GM12891 (cell line): ENCODE results near the gene AUH.

Source experiments
- DNase-seq: peaks from one replicate; pipeline ENCODE4 v3.0.0; 2011; ENCODE audit warnings: low spot score; ENCODE audit not compliant: insufficient read length
- FAIRE-seq: peaks from 2 replicates; lab custom pipeline; 2011; peaks lifted over from hg19 to GRCh38; lab: Jason Lieb, UNC
- PAX5 ChIP-seq: IDR thresholded peaks from 2 replicates; pipeline ENCODE4 v1.6.1; 2011; ENCODE audit warnings: low read length, moderate library complexity, mild to moderate bottlenecking; ENCODE audit not compliant: insufficient read depth, severe bottlenecking
- POLR2A ChIP-seq: IDR thresholded peaks from 2 replicates; pipeline ENCODE4 v1.6.1; 2011; ENCODE audit warnings: low read depth, low read length, control low read depth
- POLR2AphosphoS5 ChIP-seq: IDR thresholded peaks from 2 replicates; pipeline ENCODE4 v1.6.1; 2011; ENCODE audit warnings: low read depth, low read length, control low read depth
- POU2F2 ChIP-seq: IDR thresholded peaks from 2 replicates; pipeline ENCODE4 v1.6.1; 2011; ENCODE audit warnings: low read depth, mild to moderate bottlenecking, control low read depth, low read length, moderate library complexity
- SPI1 ChIP-seq: IDR thresholded peaks from 2 replicates; pipeline ENCODE4 v1.6.1; 2011; ENCODE audit warnings: low read depth, low read length, control low read depth
- TAF1 ChIP-seq: IDR thresholded peaks from 2 replicates; pipeline ENCODE4 v1.6.1; 2011; ENCODE audit warnings: low read depth, low read length, control low read depth

Gene AUH

DNA sequence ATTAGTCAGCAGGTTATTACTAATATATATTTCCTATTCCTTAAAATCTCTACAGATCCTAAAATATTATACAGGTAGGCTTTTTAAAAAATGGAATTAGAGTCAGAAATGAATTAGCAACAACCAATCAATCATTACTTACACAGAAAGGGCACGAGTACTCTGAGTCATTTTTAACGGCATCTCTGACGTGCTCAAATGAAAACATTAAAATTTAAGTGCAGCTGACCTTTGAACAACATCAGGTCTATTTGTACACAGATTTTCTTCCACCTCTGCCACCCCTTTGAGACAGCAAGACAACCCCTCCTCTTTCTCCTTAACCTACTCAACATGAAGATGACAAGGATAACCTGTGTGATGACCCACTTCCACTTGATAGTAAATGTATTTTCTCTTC, 19.1 kb downstream of the AUH start:
- DNase-seq (no peak), FAIRE-seq (no peak)
- TF ChIP-seq TAF1 = no peak
- no peak for TF ChIP-seq POLR2A
- no peak for TF ChIP-seq POU2F2
- no peak for TF ChIP-seq POLR2AphosphoS5
- TF ChIP-seq PAX5 = no peak
- TF ChIP-seq SPI1 = no peak

DNA sequence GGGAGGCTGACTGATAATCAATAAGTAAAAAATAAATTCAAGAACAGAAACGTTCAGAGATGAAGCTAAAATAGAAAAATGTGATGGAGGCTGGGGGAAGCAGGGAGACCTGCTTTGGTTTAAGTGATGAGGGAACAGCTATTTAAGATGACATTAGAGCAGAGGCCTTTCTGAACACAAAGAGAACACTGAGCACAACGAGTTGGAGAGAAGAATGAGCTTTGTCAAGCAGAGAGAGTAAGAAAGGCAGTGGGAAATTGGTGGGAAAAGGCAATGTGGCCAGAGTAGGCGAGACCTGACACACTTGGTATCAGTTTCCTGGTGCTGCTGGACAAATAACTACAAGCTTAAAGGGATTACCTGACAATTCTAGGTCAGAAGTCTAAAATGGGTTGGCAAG, 20.0 kb downstream of the AUH start:
- TF ChIP-seq POLR2A = no peak
- no peak for TF ChIP-seq TAF1
- no peak for TF ChIP-seq POLR2AphosphoS5
- TF ChIP-seq POU2F2 = no peak
- no peak for TF ChIP-seq SPI1
- TF ChIP-seq PAX5 = no peak
- FAIRE-seq = no peak
- no peak for DNase-seq

DNA sequence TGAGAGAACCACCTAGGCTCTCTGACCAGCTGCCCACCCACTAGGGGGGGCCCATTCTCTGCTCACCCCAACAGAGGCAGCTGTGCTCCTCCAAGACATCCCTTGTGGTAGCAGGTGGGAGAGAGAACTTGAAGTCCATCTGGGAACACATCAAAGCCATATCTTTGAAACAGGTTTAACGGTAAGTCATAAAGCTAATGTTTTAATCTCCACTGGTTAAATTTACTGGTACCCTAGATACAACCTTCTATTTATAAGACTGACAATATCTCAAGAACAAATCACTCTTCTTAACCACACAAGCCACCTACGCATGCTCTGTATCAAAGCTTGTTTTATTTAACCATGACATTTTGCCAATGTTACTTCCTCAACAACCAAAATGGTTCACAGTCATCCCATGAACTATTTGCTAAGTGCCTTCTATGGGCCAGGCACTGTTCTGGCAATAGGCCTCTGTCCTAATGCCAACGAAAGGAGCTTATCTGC, 20.4 kb downstream of the AUH start:
- FAIRE-seq (no peak), DNase-seq (no peak)
- TF ChIP-seq POLR2AphosphoS5 = no peak

DNA sequence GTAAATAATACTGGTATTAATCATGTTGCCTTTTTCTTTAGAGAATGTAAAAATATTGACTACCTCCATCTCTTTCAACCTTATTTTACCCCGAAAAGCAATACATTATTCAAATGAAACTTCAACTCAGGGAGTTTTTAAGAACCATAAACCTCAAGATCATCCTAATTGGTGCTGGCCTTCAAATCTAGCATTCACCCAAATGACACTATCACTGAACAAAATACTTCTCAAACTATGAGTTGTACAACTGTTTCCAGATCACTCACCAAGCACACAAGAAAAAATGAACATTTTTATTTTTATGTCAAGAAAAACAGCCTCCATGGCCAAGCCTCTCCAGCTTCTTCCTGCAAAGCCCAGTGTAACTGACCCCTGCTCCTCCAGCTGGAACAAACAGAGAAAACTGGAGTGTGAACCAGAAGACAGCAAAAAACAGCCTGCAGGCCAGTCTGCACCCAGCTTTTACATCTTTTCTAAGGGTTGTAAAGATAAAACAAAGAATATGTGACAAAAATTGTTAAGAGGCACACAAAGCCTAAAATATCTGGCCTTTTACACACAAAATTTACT, 21.2 kb downstream of the AUH start:
- TF ChIP-seq SPI1 (no peak), TAF1 (no peak), PAX5 (no peak), POLR2A (no peak), POLR2AphosphoS5 (no peak), POU2F2 (no peak)
- DNase-seq = no peak
- no peak for FAIRE-seq

DNA sequence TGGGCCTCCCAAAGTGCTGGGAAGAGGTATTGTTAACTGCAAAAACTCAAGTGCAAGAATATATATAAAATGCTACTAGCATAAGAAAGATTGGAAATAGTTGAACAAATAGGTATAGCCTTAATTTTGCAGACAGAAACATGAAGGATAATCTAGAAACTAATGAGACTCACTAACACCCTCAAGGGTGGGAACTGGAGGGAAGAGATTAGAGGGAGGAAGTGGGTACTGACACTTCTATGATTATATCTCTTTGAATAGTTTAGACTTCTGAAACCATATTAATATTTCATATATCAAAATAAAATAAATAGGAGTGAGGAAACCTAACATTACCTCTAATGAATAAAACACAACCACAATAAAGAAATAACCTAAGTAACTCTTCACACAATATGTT, 23.0 kb downstream of the AUH start:
- no peak for TF ChIP-seq POLR2AphosphoS5
- TF ChIP-seq POU2F2 = no peak
- TF ChIP-seq POLR2A = no peak
- TF ChIP-seq TAF1 = no peak
- no peak for TF ChIP-seq PAX5
- TF ChIP-seq SPI1 = no peak
- DNase-seq (no peak), FAIRE-seq (no peak)

DNA sequence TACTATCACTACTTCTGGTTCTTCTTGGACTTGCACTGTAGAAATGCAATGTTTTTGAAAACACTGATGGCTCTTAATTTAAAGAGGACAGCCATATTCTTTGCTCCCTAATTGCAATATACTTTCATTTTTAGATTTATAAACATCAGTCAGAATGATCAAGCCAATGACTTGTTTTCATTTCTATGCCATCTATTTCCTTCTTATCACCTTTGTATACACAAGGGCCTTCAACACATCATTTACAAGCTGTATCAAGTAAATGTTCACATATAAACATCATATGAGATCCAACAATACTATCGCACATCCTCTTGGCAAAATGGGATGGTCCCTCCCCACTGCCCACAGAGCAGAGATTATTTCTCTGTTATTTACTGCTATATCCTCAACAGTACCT, 24.9 kb downstream of the AUH start:
- FAIRE-seq = no peak
- DNase-seq = no peak
- no peak for TF ChIP-seq POLR2A
- no peak for TF ChIP-seq POLR2AphosphoS5
- no peak for TF ChIP-seq SPI1

DNA sequence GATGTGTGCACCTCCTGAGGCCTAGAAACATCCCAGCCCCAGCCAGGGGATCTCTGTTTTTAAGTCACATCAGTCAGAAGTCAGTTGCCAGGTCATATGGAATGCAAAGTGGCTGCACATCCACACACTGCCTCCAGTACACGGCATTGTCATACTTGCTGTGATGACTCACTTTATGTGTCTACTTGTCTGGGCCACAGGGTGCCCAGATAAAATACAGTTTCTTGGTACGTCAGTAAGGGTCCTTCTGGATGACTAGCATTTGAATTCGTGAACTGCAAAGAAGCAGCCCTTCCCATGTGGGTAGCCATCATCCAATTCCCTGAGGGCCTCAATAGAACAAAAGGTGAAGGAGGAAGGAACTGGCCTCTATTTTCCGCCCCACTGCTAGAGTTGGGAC, 27.7 kb downstream of the AUH start:
- no peak for FAIRE-seq
- no peak for TF ChIP-seq POLR2AphosphoS5
- no peak for TF ChIP-seq TAF1
- TF ChIP-seq POU2F2 = no peak
- TF ChIP-seq POLR2A = no peak
- TF ChIP-seq SPI1 = no peak
- no peak for TF ChIP-seq PAX5
- DNase-seq = no peak

DNA sequence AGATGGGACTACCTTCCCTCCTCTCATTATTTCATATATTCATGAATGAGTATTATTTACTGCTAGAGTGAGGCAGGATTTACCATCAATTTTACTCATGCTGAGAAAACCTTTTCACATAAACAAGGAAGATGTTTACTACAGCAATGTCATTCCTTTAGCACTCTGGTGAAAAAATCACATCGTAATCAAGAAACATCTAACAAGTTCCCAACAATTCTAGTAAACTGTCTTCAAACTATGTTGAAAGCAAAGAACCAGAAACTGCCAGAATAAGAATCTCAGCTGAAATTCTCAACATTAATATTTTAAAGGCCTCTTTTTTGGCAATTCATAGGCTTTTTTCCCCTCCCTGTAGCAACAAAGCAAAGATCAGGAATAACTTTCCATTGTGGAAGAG, 28.2 kb downstream of the AUH start:
- no peak for TF ChIP-seq TAF1
- no peak for TF ChIP-seq PAX5
- TF ChIP-seq SPI1 = no peak
- TF ChIP-seq POLR2A = no peak
- TF ChIP-seq POLR2AphosphoS5 = no peak
- no peak for TF ChIP-seq POU2F2
- DNase-seq (no peak), FAIRE-seq (no peak)

DNA sequence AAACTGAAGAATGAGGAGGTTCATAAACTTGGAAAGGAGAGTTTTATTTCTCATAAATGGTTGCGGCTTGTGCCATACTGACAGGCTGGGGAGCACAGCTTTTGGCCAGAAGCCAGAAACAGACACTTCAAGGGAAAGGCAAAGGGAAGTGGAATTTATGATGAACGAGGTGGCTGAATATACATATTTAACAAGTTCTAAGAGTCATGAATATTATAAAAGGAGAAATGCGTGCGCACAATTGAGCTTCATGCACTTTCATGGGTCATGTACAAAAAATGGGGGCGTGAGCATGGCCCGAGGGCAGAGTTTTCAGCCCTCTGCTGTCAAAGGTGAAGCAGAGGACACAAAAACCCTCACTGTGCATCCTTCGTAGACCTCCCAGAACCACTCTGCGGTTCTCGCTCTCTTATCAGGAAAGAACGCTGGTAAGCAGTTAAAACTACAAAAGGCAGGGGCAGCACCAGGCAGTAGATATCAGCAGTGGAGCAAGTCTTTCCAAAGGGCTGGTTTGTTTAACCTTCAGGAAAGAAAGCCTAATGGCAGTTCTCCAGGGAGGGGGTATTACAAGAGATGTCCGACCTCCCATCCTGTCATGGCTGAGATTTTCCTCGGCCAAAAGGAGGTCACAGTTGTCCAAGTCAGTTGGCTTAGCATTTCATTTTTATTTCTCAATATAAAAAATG, 29.0 kb downstream of the AUH start:
- FAIRE-seq (no peak), DNase-seq (no peak)
- no peak for TF ChIP-seq POLR2A
- TF ChIP-seq POLR2AphosphoS5 = no peak

DNA sequence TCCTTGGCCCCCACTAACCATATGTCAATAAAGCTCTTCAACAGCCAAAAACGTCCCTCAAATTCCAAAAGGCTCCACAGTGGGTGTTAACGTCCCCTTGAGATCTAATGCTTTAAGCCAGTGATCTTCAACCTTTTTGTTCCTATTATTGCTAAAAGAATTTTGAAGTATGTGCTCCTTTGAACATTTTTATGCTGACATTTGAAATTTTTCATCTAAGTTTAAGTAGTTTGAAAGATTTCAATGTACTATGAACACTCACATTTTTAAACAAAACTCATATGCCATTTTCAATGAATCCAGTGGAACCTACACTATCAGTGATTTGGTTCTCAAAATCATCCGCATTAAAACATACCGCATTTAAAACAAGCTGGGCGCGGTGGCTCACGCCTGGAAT, 29.9 kb downstream of the AUH start:
- FAIRE-seq (no peak), DNase-seq (no peak)
- TF ChIP-seq POU2F2 = no peak
- TF ChIP-seq POLR2AphosphoS5 = no peak
- no peak for TF ChIP-seq TAF1
- TF ChIP-seq SPI1 = no peak
- no peak for TF ChIP-seq PAX5
- no peak for TF ChIP-seq POLR2A
